22Rv1 (cell line): ENCODE data around the gene FHAD1.

Experiments
- ZFX ChIP-seq: fragments of 450-650 bp; IDR thresholded peaks from 2 replicates; pipeline ENCODE4 v1.6.1; 2017; ENCODE audit warnings: antibody characterized with exemption, borderline replicate concordance
- TF ChIP-seq, protein P1 (sequence below): fragments of 450-650 bp; IDR thresholded peaks from 2 replicates; pipeline ENCODE4 v1.5.1; 2017; ENCODE audit warnings: mild to moderate bottlenecking

DNA sequence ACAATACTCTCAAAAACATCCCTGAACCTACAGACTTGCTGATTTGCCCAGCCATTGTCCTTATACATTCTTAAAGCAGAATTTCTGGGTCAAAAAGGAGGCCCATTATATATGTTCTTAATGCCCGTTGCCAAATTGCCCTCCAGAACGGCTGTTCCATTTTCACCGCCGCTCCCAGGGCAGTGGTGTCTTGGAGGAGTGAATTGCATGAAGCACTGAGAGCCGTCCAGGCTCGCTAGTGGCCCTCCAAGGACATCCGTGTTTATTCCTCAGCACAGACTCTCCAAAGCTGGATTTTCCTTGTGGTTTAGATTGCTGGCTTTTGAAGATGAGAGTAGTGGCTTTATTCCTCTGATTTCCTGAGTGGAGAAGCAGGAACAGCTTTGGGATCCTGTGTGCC, 68.8 kb downstream of the FHAD1 start:
- TF ChIP-seq, protein P1, sequence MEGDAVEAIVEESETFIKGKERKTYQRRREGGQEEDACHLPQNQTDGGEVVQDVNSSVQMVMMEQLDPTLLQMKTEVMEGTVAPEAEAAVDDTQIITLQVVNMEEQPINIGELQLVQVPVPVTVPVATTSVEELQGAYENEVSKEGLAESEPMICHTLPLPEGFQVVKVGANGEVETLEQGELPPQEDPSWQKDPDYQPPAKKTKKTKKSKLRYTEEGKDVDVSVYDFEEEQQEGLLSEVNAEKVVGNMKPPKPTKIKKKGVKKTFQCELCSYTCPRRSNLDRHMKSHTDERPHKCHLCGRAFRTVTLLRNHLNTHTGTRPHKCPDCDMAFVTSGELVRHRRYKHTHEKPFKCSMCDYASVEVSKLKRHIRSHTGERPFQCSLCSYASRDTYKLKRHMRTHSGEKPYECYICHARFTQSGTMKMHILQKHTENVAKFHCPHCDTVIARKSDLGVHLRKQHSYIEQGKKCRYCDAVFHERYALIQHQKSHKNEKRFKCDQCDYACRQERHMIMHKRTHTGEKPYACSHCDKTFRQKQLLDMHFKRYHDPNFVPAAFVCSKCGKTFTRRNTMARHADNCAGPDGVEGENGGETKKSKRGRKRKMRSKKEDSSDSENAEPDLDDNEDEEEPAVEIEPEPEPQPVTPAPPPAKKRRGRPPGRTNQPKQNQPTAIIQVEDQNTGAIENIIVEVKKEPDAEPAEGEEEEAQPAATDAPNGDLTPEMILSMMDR = no peak
- TF ChIP-seq ZFX = no peak
